Hepatocyte (in vitro differentiated cells): ENCODE data around the gene XRCC5. TPM values are rescaled to one million over a fixed set of nuclear protein-coding genes. Genes with fewer than 3 reads are reported as not detected.

Experiments
- DNase-seq: peaks from one replicate; pipeline ENCODE4 v3.0.0-alpha.2; 2016; ENCODE audit warnings: low spot score
- H2AFZ ChIP-seq: fragments of 200-600 bp; sonication (generic); 2 replicates; pipeline ENCODE4 v1.6.0; 2016; ENCODE audit warnings: antibody characterized with exemption, mild to moderate bottlenecking
- H3K27ac ChIP-seq: fragments of 200-600 bp; sonication (generic); 2 replicates; pipeline ENCODE4 v1.5.1; 2016; ENCODE audit warnings: mild to moderate bottlenecking
- H3K27me3 ChIP-seq: fragments of 200-600 bp; sonication (generic); 2 replicates; pipeline ENCODE4 v1.6.1; 2016
- H3K36me3 ChIP-seq: fragments of 200-600 bp; sonication (generic); replicated peaks from 2 replicates; pipeline ENCODE4 v1.5.1; 2016; ENCODE audit warnings: low read depth; ENCODE audit not compliant: insufficient read depth
- H3K4me1 ChIP-seq: fragments of 200-600 bp; sonication (generic); 2 replicates; pipeline ENCODE4 v1.5.1; 2016; ENCODE audit warnings: mild to moderate bottlenecking, moderate library complexity; ENCODE audit not compliant: insufficient read depth
- H3K4me2 ChIP-seq: fragments of 200-600 bp; sonication (generic); 2 replicates; pipeline ENCODE4 v1.6.0; 2016
- H3K4me3 ChIP-seq: fragments of 200-600 bp; sonication (generic); 2 replicates; pipeline ENCODE4 v1.5.1; 2016; ENCODE audit warnings: mild to moderate bottlenecking
- H3K79me2 ChIP-seq: fragments of 200-600 bp; sonication (generic); 2 replicates; pipeline ENCODE4 v1.6.0; 2017; ENCODE audit warnings: mild to moderate bottlenecking
- H3K9me2 ChIP-seq: fragments of 200-600 bp; sonication (generic); replicated peaks from 2 replicates; pipeline ENCODE4 v1.6.0; 2017; ENCODE audit warnings: mild to moderate bottlenecking; ENCODE audit not compliant: insufficient read depth
- H3K9me3 ChIP-seq: fragments of 200-600 bp; sonication (generic); 2 replicates; pipeline ENCODE4 v1.5.1; 2016; ENCODE audit warnings: low read depth, mild to moderate bottlenecking
- H4K20me1 ChIP-seq: fragments of 200-600 bp; sonication (generic); 2 replicates; pipeline ENCODE4 v1.6.0; 2016; ENCODE audit warnings: mild to moderate bottlenecking; ENCODE audit not compliant: insufficient read depth, poor library complexity, severe bottlenecking
- CTCF ChIP-seq: fragments of 200-600 bp; sonication (generic); IDR thresholded peaks from 2 replicates; pipeline ENCODE4 v1.5.1; 2016; ENCODE audit warnings: antibody characterized with exemption, mild to moderate bottlenecking; ENCODE audit not compliant: poor library complexity
- EZH2 ChIP-seq: fragments of 200-600 bp; sonication (generic); IDR thresholded peaks from 2 replicates; pipeline ENCODE4 v1.6.1; 2016; ENCODE audit warnings: antibody characterized with exemption, mild to moderate bottlenecking, borderline replicate concordance
- EZH2phosphoT487 ChIP-seq: fragments of 200-600 bp; sonication (generic); IDR thresholded peaks from one replicate; pipeline ENCODE4 v1.6.1; 2018; ENCODE audit warnings: antibody characterized with exemption, mild to moderate bottlenecking, low read depth, moderate library complexity; ENCODE audit not compliant: unreplicated experiment, severe bottlenecking
- whole genome bisulfite sequencing: methylation state at CpG from one replicate; pipeline ENCODE4 v1.1.6; 2016; ENCODE audit warnings: low lambda C conversion rate; ENCODE audit errors: missing lambda C conversion rate; 5-methylcytosine and 5-hydroxymethylcytosine counted together
- polyA plus RNA-seq: library from polyadenylated mRNA; unstranded; fragments of >200 nt; fragmentation: Nextera tagmentation; extraction: Ambion mirVana; gene quantifications from 2 replicates; pipeline ENCODE4 v1.2.1, GENCODE V29; 2016
- total RNA-seq: library from RNA; depleted of rRNA; stranded (reverse); fragments of >200 nt; gene quantifications from 2 replicates; pipeline ENCODE4 v1.2.3, GENCODE V29; 2014

XRCC5 gene
- total and polyA plus RNA-seq, 2 experiments from 2014 or later, result 181 to 208 TPM

GRCh38 chr2:216146573-216146972, 37.4 kb downstream of the XRCC5 start:
- Histone ChIP-seq H3K79me2 (peaks cover 24% of the 10 kb centered on the region), H4K20me1 (peaks cover 5% of the 10 kb centered on the region), H2AFZ (no peak overlapping the region), H3K27ac (no peak overlapping the region), H3K4me2 (no peak overlapping the region), H3K4me1 (no peaks in the 10 kb centered on the region), H3K9me2 (no peaks in the 10 kb centered on the region), H3K36me3 (no peaks in the 10 kb centered on the region), H3K9me3 (no peaks in the 10 kb centered on the region), H3K4me3 (no peak overlapping the region), H3K27me3 (no peaks in the 10 kb centered on the region)
- WGBS, result 69% methylated on average over 4 of the region's 4 CpGs
- DNase-seq, result no peak
- no peak for TF ChIP-seq EZH2
- TF ChIP-seq CTCF, result no peak
- no peak for TF ChIP-seq EZH2phosphoT487

- peaks cover 5% of the 10 kb centered on the region for H4K20me1 ChIP-seq
- no peak overlapping the region for H3K4me3 ChIP-seq
- DNase-seq, result no peak
- no peaks in the 10 kb centered on the region for H3K9me3 ChIP-seq
- H3K27ac ChIP-seq, result no peak overlapping the region
- H3K9me2 ChIP-seq, result no peaks in the 10 kb centered on the region
- H2AFZ ChIP-seq, result no peak overlapping the region
- WGBS, result 90% methylated on average over 5 of the region's 5 CpGs
- peaks cover 23% of the 10 kb centered on the region for H3K79me2 ChIP-seq
- no peak overlapping the region for H3K4me2 ChIP-seq
- no peaks in the 10 kb centered on the region for H3K36me3 ChIP-seq
- H3K4me1 ChIP-seq, result no peaks in the 10 kb centered on the region
- no peaks in the 10 kb centered on the region for H3K27me3 ChIP-seq
- no peak for TF ChIP-seq EZH2
- no peak for TF ChIP-seq CTCF
- no peak for TF ChIP-seq EZH2phosphoT487
Measured at GRCh38 chr2:216147172-216148131, 38.3 kb downstream of the XRCC5 start.

- H4K20me1 ChIP-seq, result peaks cover 5% of the 10 kb centered on the region
- no peaks in the 10 kb centered on the region for H3K9me2 ChIP-seq
- DNase-seq, result no peak
- no peak overlapping the region for H3K27ac ChIP-seq
- H2AFZ ChIP-seq, result no peak overlapping the region
- no peaks in the 10 kb centered on the region for H3K4me1 ChIP-seq
- H3K4me2 ChIP-seq, result no peak overlapping the region
- H3K27me3 ChIP-seq, result no peaks in the 10 kb centered on the region
- no peak for TF ChIP-seq EZH2
- TF ChIP-seq CTCF, result no peak
- no peak for TF ChIP-seq EZH2phosphoT487
- H3K36me3 ChIP-seq, result no peaks in the 10 kb centered on the region
- no peaks in the 10 kb centered on the region for H3K9me3 ChIP-seq
- peaks cover 20% of the 10 kb centered on the region for H3K79me2 ChIP-seq
- 97% methylated on average over 4 of the region's 4 CpGs for WGBS
- H3K4me3 ChIP-seq, result no peak overlapping the region
Measured at GRCh38 chr2:216148983-216149382, 39.8 kb downstream of the XRCC5 start.
